ENCODE measurements around the gene FCER1G.
"Not testable (repeated sequence)": the region's sequence is repeated elsewhere in the genome, so short reads cannot be mapped to it uniquely, and the experiment has no call there.

FCER1G gene

DNA sequence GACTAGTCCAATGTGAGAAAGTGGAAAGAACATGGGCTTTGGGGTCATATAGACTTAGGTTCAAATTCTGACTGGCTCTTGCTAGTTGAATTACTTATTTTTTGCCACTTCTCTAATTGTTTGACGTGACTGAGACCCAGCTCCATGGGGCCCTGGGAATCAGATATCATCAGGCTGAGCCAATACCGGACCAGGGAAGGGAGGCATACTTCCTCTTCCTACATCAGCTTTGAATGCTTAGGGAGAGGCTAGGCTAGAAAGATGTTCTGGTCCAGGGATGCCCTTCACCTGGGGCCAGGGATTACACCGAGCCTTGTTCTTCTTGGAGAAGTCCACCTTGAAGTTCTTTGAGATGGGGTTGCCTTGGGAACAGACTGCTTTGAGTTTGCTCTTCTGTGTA lies 26.6 kb downstream of the FCER1G start:
- Histone ChIP-seq H3K9me3 (ENCODE audit: insufficient read depth, low read depth, low read length) (no peaks in the 10 kb centered on the region), H3K27me3 (ENCODE audit: insufficient read depth, low read length) (no peaks in the 10 kb centered on the region), H3K36me3 (ENCODE audit: insufficient read depth, low read length) (no peaks in the 10 kb centered on the region), H3K4me3 (ENCODE audit: low read length) (no peak overlapping the region), H3K4me1 (ENCODE audit: insufficient read depth, low read length) (no peaks in the 10 kb centered on the region), H3K27ac (ENCODE audit: low read depth, low read length) (no peak overlapping the region), H3K9ac (ENCODE audit: low read depth, low read length) (no peak overlapping the region)
- 82% methylated on average over 3 of the region's 3 CpGs for WGBS

DNA sequence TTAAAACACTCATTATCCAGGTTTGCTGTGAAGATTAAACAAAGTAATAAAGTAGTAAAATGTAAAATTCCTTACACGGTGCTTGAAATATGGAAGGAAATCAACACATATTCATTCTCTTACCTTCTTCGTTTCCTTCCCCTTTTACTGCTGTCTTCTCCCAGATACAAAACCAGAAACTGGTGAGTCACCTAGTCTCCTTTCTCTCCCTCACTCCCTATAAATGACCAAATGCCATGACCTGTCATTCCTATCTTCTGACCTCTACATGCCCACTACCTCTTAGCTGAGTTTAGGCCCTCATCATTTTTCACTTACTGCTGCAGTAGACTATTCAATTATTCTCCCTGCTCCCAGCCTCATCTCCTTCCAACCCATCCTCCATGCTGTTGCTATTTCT lies 27.2 kb downstream of the FCER1G start:
- Histone ChIP-seq H3K9ac (ENCODE audit: low read depth, low read length) (no peak overlapping the region), H3K4me3 (ENCODE audit: low read length) (no peak overlapping the region), H3K27me3 (ENCODE audit: insufficient read depth, low read length) (no peaks in the 10 kb centered on the region), H3K4me1 (ENCODE audit: insufficient read depth, low read length) (no peaks in the 10 kb centered on the region), H3K9me3 (ENCODE audit: insufficient read depth, low read depth, low read length) (no peaks in the 10 kb centered on the region), H3K27ac (ENCODE audit: low read depth, low read length) (no peak overlapping the region), H3K36me3 (ENCODE audit: insufficient read depth, low read length) (no peaks in the 10 kb centered on the region)
- WGBS, result 84% methylated on average over 2 of the region's 2 CpGs

GRCh38 chr1:161244888-161245287 lies 29.8 kb downstream of the FCER1G start:
- 91% methylated on average over 4 of the region's 4 CpGs for WGBS
- Histone ChIP-seq H3K27me3 (ENCODE audit: insufficient read depth, low read length) (no peaks in the 10 kb centered on the region), H3K4me3 (ENCODE audit: low read length) (no peak overlapping the region), H3K9ac (ENCODE audit: low read depth, low read length) (no peak overlapping the region), H3K36me3 (ENCODE audit: insufficient read depth, low read length) (no peaks in the 10 kb centered on the region), H3K9me3 (ENCODE audit: insufficient read depth, low read depth, low read length) (no peaks in the 10 kb centered on the region), H3K4me1 (ENCODE audit: insufficient read depth, low read length) (no peaks in the 10 kb centered on the region), H3K27ac (ENCODE audit: low read depth, low read length) (no peak overlapping the region)

DNA sequence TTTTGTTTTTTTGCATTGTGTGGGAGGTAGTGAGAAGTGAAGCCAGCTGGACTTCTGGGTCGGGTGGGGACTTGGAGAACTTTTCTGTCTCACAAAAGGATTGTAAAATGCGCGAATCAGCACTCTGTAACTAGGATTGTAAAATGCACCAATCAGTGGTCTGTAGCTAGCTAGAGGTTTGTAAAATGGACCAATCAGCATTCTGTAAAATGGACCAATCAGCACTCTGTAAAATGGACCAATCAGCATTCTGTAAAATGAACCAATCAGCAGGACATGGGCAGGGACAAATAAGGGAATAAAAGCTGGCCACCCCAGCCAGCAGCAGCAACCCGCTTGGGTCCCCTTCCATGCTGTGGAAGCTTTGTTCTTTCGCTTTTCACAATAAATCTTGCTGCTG lies 35.0 kb downstream of the FCER1G start:
- H3K27me3 ChIP-seq (ENCODE audit: insufficient read depth, low read length); H3K4me1 ChIP-seq (ENCODE audit: insufficient read depth, low read length); H3K9me3 ChIP-seq (ENCODE audit: insufficient read depth, low read depth, low read length); H3K27ac ChIP-seq (ENCODE audit: low read depth, low read length); H3K4me3 ChIP-seq (ENCODE audit: low read length); H3K9ac ChIP-seq (ENCODE audit: low read depth, low read length); H3K36me3 ChIP-seq (ENCODE audit: insufficient read depth, low read length): not testable (repeated sequence)
- 91% methylated on average over 5 of the region's 5 CpGs for WGBS

DNA sequence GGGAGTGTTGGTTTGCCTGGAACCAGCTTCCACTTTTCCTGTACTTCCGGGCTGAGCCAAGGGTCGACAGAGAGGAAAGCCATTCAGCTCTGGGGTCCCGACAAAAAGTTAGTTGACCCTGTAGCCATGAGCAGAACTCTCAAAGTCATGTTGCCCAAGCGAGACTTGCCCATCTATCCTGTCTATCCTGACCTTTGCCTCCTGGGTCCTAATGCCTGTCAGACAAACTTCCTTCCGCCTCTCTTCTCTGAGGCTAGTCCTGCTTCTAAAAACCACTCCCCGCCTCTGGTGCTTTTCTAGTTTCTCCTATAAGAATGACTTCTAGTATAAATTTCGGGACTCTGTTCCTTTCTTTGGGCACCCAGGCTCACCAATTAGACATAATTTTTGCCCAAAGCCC lies 35.7 kb downstream of the FCER1G start:
- H3K27ac ChIP-seq (ENCODE audit: low read depth, low read length), result no peak overlapping the region
- H3K27me3 ChIP-seq (ENCODE audit: insufficient read depth, low read length), result no peaks in the 10 kb centered on the region
- no peak overlapping the region for H3K4me3 ChIP-seq (ENCODE audit: low read length)
- 75% methylated on average over 7 of the region's 7 CpGs for WGBS
- H3K4me1 ChIP-seq (ENCODE audit: insufficient read depth, low read length), result no peaks in the 10 kb centered on the region
- no peak overlapping the region for H3K9ac ChIP-seq (ENCODE audit: low read depth, low read length)
- H3K9me3 ChIP-seq (ENCODE audit: insufficient read depth, low read depth, low read length), result no peaks in the 10 kb centered on the region
- no peaks in the 10 kb centered on the region for H3K36me3 ChIP-seq (ENCODE audit: insufficient read depth, low read length)

DNA sequence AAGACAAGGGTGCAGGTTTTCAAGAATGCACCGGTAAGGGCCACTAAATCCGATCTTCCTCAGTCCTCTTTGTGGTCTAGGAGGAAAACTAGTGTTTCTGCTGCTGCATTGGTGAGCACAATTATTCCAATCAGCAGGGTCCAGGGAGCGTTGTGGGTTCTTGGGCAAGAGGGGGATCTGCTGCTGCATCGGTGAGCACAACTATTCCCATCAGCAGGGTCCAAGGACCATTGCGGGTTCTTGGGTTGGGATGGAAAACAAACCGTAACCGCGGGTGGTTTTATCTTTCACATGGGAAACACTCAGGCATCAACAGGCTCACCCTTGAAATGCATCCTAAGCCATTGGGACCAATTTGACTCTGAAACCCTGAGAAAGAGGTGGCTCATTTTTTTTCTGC lies 36.5 kb downstream of the FCER1G start:
- H3K9ac ChIP-seq (ENCODE audit: low read depth, low read length), result no peak overlapping the region
- no peak overlapping the region for H3K4me3 ChIP-seq (ENCODE audit: low read length)
- no peak overlapping the region for H3K27ac ChIP-seq (ENCODE audit: low read depth, low read length)
- no peaks in the 10 kb centered on the region for H3K27me3 ChIP-seq (ENCODE audit: insufficient read depth, low read length)
- no peaks in the 10 kb centered on the region for H3K4me1 ChIP-seq (ENCODE audit: insufficient read depth, low read length)
- H3K36me3 ChIP-seq (ENCODE audit: insufficient read depth, low read length), result no peaks in the 10 kb centered on the region
- 91% methylated on average over 8 of the region's 8 CpGs for WGBS
- H3K9me3 ChIP-seq (ENCODE audit: insufficient read depth, low read depth, low read length), result no peaks in the 10 kb centered on the region

GRCh38 chr1:161255302-161255701 lies 40.2 kb downstream of the FCER1G start:
- peaks cover 27% of the 10 kb centered on the region for H3K27me3 ChIP-seq (ENCODE audit: insufficient read depth, low read length)
- H3K36me3 ChIP-seq (ENCODE audit: insufficient read depth, low read length); H3K27ac ChIP-seq (ENCODE audit: low read depth, low read length); H3K9ac ChIP-seq (ENCODE audit: low read depth, low read length); H3K4me1 ChIP-seq (ENCODE audit: insufficient read depth, low read length); H3K4me3 ChIP-seq (ENCODE audit: low read length): not testable (repeated sequence)
- 94% methylated on average over 5 of the region's 5 CpGs for WGBS
- H3K9me3 ChIP-seq (ENCODE audit: insufficient read depth, low read depth, low read length), result peaks cover 11% of the 10 kb centered on the region

- not testable (repeated sequence) for H3K4me1 ChIP-seq (ENCODE audit: insufficient read depth, low read length); H3K9ac ChIP-seq (ENCODE audit: low read depth, low read length); H3K27ac ChIP-seq (ENCODE audit: low read depth, low read length); H3K4me3 ChIP-seq (ENCODE audit: low read length); H3K36me3 ChIP-seq (ENCODE audit: insufficient read depth, low read length)
- H3K27me3 ChIP-seq (ENCODE audit: insufficient read depth, low read length), result peaks cover 35% of the 10 kb centered on the region
- 81% methylated on average over 3 of the region's 4 CpGs for WGBS
- peaks cover 11% of the 10 kb centered on the region for H3K9me3 ChIP-seq (ENCODE audit: insufficient read depth, low read depth, low read length)
Observed at GRCh38 chr1:161255955-161256520, 40.9 kb downstream of the FCER1G start.

- not testable (repeated sequence) for H3K36me3 ChIP-seq (ENCODE audit: insufficient read depth, low read length); H3K4me1 ChIP-seq (ENCODE audit: insufficient read depth, low read length); H3K27ac ChIP-seq (ENCODE audit: low read depth, low read length); H3K9ac ChIP-seq (ENCODE audit: low read depth, low read length); H3K4me3 ChIP-seq (ENCODE audit: low read length)
- WGBS, result 92% methylated on average over 5 of the region's 5 CpGs
- peaks cover 11% of the 10 kb centered on the region for H3K9me3 ChIP-seq (ENCODE audit: insufficient read depth, low read depth, low read length)
- peaks cover 44% of the 10 kb centered on the region for H3K27me3 ChIP-seq (ENCODE audit: insufficient read depth, low read length)
Observed at GRCh38 chr1:161257109-161257508, 42.0 kb downstream of the FCER1G start.

DNA sequence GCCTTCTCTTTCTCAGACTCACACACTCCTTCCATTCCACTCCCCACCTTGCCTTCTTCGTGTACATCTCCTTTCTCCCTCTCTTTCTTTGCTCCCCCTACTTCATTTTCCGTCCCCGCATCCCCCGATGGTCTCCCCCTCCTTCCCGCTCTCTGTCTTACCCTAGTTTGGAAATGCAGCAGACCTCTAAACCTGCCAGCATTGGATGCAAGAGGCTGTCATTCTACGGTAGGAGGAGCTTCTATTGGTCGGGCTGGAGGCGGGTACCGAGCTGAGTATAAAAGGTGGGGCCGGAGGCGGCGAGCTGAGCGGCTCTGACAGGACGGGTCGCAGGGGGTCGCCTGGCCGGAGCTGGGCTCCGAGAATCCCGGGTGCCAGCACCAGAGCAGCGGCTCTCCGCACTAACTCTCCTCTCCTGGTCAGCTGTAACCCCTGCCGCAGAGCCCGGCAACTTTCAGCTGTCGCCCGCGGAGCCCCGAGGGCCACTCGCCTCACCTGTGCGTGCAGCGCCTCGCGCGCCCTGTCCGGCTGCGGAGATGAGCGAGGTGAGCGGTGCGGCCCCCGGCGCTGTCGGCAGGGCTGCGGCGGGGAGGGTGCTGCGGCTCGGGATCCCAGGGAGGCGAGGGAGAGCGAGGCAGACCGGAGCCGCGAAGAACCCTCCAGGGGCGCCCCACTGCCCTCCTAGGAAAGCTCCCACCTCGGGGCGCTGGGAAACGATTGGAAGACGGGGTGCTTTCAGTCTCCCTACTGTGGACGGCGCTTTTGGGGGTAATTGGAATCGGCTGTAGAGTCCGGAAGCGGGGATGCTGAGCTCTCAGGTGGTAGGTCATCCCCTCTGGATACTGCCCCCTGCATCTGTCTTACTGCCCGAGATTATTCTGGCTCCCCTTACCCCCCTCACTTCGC lies 43.6 kb downstream of the FCER1G start, which contains the start of gene PCP4L1:
TSS of gene PCP4L1 (plus strand) at position 307 of the 906 bp plus-strand sequence. CDS start at position 537, 230 bp downstream.
- 3% methylated on average over 62 of the region's 62 CpGs for WGBS
- Histone ChIP-seq H3K9ac (ENCODE audit: low read depth, low read length) (no peak within 1 kb of the TSS), H3K27me3 (ENCODE audit: insufficient read depth, low read length) (peaks cover 44% of the 10 kb centered on the region), H3K4me3 (ENCODE audit: low read length) (peak within 1 kb of the TSS; percentile 57), H3K9me3 (ENCODE audit: insufficient read depth, low read depth, low read length) (peaks cover 11% of the 10 kb centered on the region), H3K27ac (ENCODE audit: low read depth, low read length) (no peak within 1 kb of the TSS), H3K4me1 (ENCODE audit: insufficient read depth, low read length) (peaks cover 6% of the 10 kb centered on the region), H3K36me3 (ENCODE audit: insufficient read depth, low read length) (no peaks in the 10 kb centered on the region)

DNA sequence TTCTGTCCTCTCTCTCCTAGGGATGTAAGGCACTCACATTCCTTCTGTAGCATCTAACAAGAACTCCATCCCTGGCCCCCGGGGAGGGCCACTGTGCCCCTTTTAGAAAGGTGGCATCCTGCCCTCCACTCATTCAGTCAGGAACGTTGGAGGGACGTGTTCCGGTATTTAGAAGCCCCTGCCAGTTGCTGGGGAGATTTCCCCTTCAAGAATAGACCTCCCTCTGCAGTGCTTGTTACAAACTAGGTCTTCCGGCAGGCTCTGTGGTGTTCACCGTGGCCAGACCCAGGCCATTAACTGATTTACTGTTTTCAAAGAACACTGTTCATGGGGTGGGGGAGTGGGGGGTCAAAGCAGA lies 44.2 kb downstream of the FCER1G start:
- peaks cover 11% of the 10 kb centered on the region for H3K9me3 ChIP-seq (ENCODE audit: insufficient read depth, low read depth, low read length)
- 41% methylated on average over 6 of the region's 6 CpGs for WGBS
- H3K4me1 ChIP-seq (ENCODE audit: insufficient read depth, low read length), result peaks cover 6% of the 10 kb centered on the region
- no peaks in the 10 kb centered on the region for H3K36me3 ChIP-seq (ENCODE audit: insufficient read depth, low read length)
- no peak overlapping the region for H3K27ac ChIP-seq (ENCODE audit: low read depth, low read length)
- H3K4me3 ChIP-seq (ENCODE audit: low read length), result peak overlapping the region; percentile 57
- H3K27me3 ChIP-seq (ENCODE audit: insufficient read depth, low read length), result peaks cover 44% of the 10 kb centered on the region
- no peak overlapping the region for H3K9ac ChIP-seq (ENCODE audit: low read depth, low read length)
